KMS-11 (cell line): Measurements from ENCODE around the gene ZBTB7C.

Experiments used
- H2AFZ ChIP-seq: fragments of 200-600 bp; sonication (generic); 2 replicates; pipeline ENCODE4 v1.6.1; 2016; ENCODE audit warnings: antibody characterized with exemption, mixed run types, low read depth
- H3K27ac ChIP-seq: fragments of 200-600 bp; sonication (generic); 2 replicates; pipeline ENCODE4 v1.6.1; 2016; ENCODE audit warnings: mild to moderate bottlenecking, mixed run types
- H3K27me3 ChIP-seq: fragments of 200-600 bp; sonication (generic); 2 replicates; pipeline ENCODE4 v1.6.1; 2017; ENCODE audit warnings: mild to moderate bottlenecking, low read depth, mixed run types, moderate library complexity; ENCODE audit not compliant: insufficient read depth
- H3K36me3 ChIP-seq: fragments of 200-600 bp; sonication (generic); 2 replicates; pipeline ENCODE4 v1.6.1; 2017; ENCODE audit warnings: mild to moderate bottlenecking, mixed run types; ENCODE audit not compliant: insufficient read depth
- H3K4me1 ChIP-seq: fragments of 200-600 bp; sonication (generic); 2 replicates; pipeline ENCODE4 v1.6.1; 2016; ENCODE audit warnings: mild to moderate bottlenecking, low read depth, mixed run types; ENCODE audit not compliant: poor library complexity, severe bottlenecking
- H3K4me2 ChIP-seq: fragments of 200-600 bp; sonication (generic); 2 replicates; pipeline ENCODE4 v1.7.0; 2016; ENCODE audit warnings: mild to moderate bottlenecking, mixed run types
- H3K4me3 ChIP-seq: fragments of 200-600 bp; sonication (generic); IDR thresholded peaks from 2 replicates; pipeline ENCODE4 v1.6.1; 2017; ENCODE audit warnings: low read depth, low read length, mixed read lengths; ENCODE audit not compliant: insufficient read depth
- H3K79me2 ChIP-seq: fragments of 200-600 bp; sonication (generic); 2 replicates; pipeline ENCODE4 v1.6.1; 2016; ENCODE audit warnings: low read depth, mixed run types; ENCODE audit not compliant: insufficient read depth
- H3K9ac ChIP-seq: fragments of 200-600 bp; sonication (generic); 2 replicates; pipeline ENCODE4 v1.6.1; 2016; ENCODE audit warnings: mild to moderate bottlenecking, mixed run types
- H4K20me1 ChIP-seq: fragments of 200-600 bp; sonication (generic); 2 replicates; pipeline ENCODE4 v1.6.1; 2016; ENCODE audit warnings: mild to moderate bottlenecking, mixed run types; ENCODE audit not compliant: insufficient read depth
- CTCF ChIP-seq: fragments of 200-600 bp; sonication (generic); conservative IDR thresholded peaks from 2 replicates; pipeline ENCODE4 v1.6.1; 2017; ENCODE audit warnings: low read depth, mild to moderate bottlenecking, antibody characterized with exemption, low read length, moderate library complexity, mixed read lengths

The ZBTB7C gene

GRCh38 chr18:48029296-48029986 lies 379.7 kb downstream of the ZBTB7C start:
- H3K36me3 ChIP-seq: no peaks in the 10 kb centered on the region
- H3K4me2 ChIP-seq: no peak overlapping the region
- H3K9ac ChIP-seq: no peak overlapping the region
- no peaks in the 10 kb centered on the region for H4K20me1 ChIP-seq
- TF ChIP-seq CTCF: no peak
- no peaks in the 10 kb centered on the region for H3K27me3 ChIP-seq
- H3K4me1 ChIP-seq: peaks cover 4% of the 10 kb centered on the region
- H3K4me3 ChIP-seq: no peak overlapping the region
- H3K79me2 ChIP-seq: no peaks in the 10 kb centered on the region
- no peak overlapping the region for H3K27ac ChIP-seq
- H2AFZ ChIP-seq: no peak overlapping the region

- no peaks in the 10 kb centered on the region for H4K20me1 ChIP-seq
- no peaks in the 10 kb centered on the region for H3K79me2 ChIP-seq
- peaks cover 4% of the 10 kb centered on the region for H3K4me1 ChIP-seq
- H3K27ac ChIP-seq: no peak overlapping the region
- no peak overlapping the region for H3K4me3 ChIP-seq
- TF ChIP-seq CTCF: no peak
- no peak overlapping the region for H3K9ac ChIP-seq
- H3K36me3 ChIP-seq: no peaks in the 10 kb centered on the region
- no peak overlapping the region for H2AFZ ChIP-seq
- H3K27me3 ChIP-seq: no peaks in the 10 kb centered on the region
- no peak overlapping the region for H3K4me2 ChIP-seq
Observed at GRCh38 chr18:48028696-48029095, 380.5 kb downstream of the ZBTB7C start.

- Histone ChIP-seq H3K79me2 (no peaks in the 10 kb centered on the region), H3K9ac (no peak overlapping the region), H2AFZ (0 out of 2 replicates have a peak overlapping the region, but pooled peaks have one; percentile 10), H3K27me3 (no peaks in the 10 kb centered on the region), H3K4me1 (peaks cover 4% of the 10 kb centered on the region), H3K27ac (no peak overlapping the region), H3K36me3 (no peaks in the 10 kb centered on the region), H3K4me2 (no peak overlapping the region), H4K20me1 (no peaks in the 10 kb centered on the region), H3K4me3 (no peak overlapping the region)
- peak; percentile 45 for TF ChIP-seq CTCF
Observed at GRCh38 chr18:48028081-48028480, 381.1 kb downstream of the ZBTB7C start.

- H3K27me3 ChIP-seq: no peaks in the 10 kb centered on the region
- H3K79me2 ChIP-seq: no peaks in the 10 kb centered on the region
- H3K36me3 ChIP-seq: no peaks in the 10 kb centered on the region
- 0 out of 2 replicates have a peak overlapping the region, but pooled peaks have one; percentile 10 for H2AFZ ChIP-seq
- H3K9ac ChIP-seq: no peak overlapping the region
- H4K20me1 ChIP-seq: no peaks in the 10 kb centered on the region
- no peak overlapping the region for H3K4me3 ChIP-seq
- no peak for TF ChIP-seq CTCF
- H3K4me2 ChIP-seq: no peak overlapping the region
- peaks cover 4% of the 10 kb centered on the region for H3K4me1 ChIP-seq
- H3K27ac ChIP-seq: no peak overlapping the region
Observed at GRCh38 chr18:48027401-48027963, 381.7 kb downstream of the ZBTB7C start.
